Measurements from ENCODE around the gene OR13C2. TPM values are rescaled to one million over a fixed set of nuclear protein-coding genes. Genes with fewer than 3 reads are reported as not detected.
A peak's percentile ranks its signal among the peaks of the same experiment; 100 is the strongest.
"Not testable (repeated sequence)": the region's sequence is repeated elsewhere in the genome, so short reads cannot be mapped to it uniquely, and the experiment has no call there.

The OR13C2 gene
- total and polyA plus RNA-seq, 4 donors, result not detected

DNA sequence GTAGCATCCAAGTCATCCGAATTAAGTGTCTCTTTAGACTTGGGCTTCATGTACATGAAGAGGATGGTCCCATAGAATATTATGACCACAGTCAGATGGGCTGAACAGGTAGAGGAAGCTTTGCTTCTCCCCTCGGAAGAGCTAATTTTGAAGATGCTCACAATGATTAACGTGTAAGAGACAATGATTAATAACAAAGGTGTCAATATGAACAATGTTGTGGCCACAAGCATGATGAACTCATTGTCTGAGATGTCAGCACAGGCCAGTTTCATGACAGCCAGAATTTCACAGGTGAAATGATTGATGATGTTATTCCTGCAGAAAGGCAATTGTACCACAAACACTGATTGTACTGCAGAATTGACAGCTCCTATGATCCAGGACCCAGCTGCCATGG lies 626 bp downstream of the OR13C2 start:
- Histone ChIP-seq H3K4me3 (ENCODE audit: low read length in 2 of 2) (no peak overlapping the region), H3K4me1 (ENCODE audit: control insufficient read depth in 1 of 2, insufficient read depth in 2 of 2, low read length in 2 of 2) (no peaks in the 10 kb centered on the region), H3K27me3 (ENCODE audit: control insufficient read depth in 1 of 2, insufficient read depth in 2 of 2, low read length in 1 of 2) (no peaks in the 10 kb centered on the region), H3K27ac (ENCODE audit: low read depth in 1 of 2, low read length in 2 of 2) (no peak overlapping the region), H3K36me3 (ENCODE audit: control insufficient read depth in 1 of 2, insufficient read depth in 2 of 2, low read length in 1 of 2) (no peaks in the 10 kb centered on the region), H3K9me3 (ENCODE audit: control insufficient read depth, low read length) (no peaks in the 10 kb centered on the region)
- DNase-seq, result no peak
- no peak for ATAC-seq (ENCODE audit: low FRiP score)
- intact Hi-C loops (cut with DNase I), result no loop called here
- WGBS, 2 donors, result 75 to 78% methylated on average over 3 of the region's 3 CpGs

DNA sequence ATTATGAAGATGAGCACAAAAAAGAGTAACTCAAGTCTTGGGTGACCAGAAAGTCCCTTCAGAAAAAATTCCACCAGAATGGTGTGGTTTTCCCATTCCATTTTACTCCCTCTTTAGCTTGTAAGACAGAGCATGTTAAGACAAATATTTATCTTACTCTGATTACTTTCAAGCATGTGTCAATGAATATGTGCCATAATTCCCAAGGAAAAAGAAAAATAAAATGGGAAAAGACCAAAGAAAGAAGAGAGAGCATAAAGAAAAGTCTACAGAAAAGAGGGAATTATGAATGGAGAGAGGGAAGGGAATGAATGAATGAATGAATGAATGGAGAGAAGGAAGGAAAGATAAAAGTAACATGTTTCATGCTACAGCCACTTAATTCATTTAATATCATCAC lies 6.1 kb downstream of the OR13C2 start, which contains the start of gene OR13C5:
OR13C5 (minus strand) TSS at position 101 of the 400 bp plus-strand sequence; CDS start at position 101, 0 bp downstream.
- H3K27ac ChIP-seq (ENCODE audit: low read depth in 1 of 2, low read length in 2 of 2); intact Hi-C loops (cut with DNase I); H3K4me3 ChIP-seq (ENCODE audit: low read length in 2 of 2); ATAC-seq (ENCODE audit: low FRiP score); H3K27me3 ChIP-seq (ENCODE audit: control insufficient read depth in 1 of 2, insufficient read depth in 2 of 2, low read length in 1 of 2); H3K9me3 ChIP-seq (ENCODE audit: control insufficient read depth, low read length); H3K4me1 ChIP-seq (ENCODE audit: control insufficient read depth in 1 of 2, insufficient read depth in 2 of 2, low read length in 2 of 2); H3K36me3 ChIP-seq (ENCODE audit: control insufficient read depth in 1 of 2, insufficient read depth in 2 of 2, low read length in 1 of 2); DNase-seq: not testable (repeated sequence)

DNA sequence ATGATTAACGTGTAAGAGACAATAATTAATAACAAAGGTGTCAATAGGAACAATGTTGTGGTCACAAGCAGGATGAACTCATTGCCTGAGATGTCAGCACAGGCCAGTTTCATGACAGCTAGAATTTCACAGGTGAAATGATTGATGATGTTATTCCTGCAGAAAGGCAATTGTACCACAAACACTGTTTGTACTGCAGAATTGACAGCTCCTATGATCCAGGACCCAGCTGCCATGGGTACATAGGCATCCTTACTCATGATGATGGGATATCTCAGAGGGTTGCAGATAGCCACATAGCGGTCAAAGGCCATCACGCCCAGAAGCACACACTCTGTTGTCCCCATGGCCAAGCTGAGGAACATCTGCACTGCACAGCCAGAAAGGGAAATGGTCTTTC lies 6.7 kb downstream of the OR13C2 start:
- 44 to 71% methylated on average over 1 to 3 of the region's 3 CpGs for WGBS, 2 donors
- intact Hi-C loops (cut with DNase I), result not testable (repeated sequence)

DNA sequence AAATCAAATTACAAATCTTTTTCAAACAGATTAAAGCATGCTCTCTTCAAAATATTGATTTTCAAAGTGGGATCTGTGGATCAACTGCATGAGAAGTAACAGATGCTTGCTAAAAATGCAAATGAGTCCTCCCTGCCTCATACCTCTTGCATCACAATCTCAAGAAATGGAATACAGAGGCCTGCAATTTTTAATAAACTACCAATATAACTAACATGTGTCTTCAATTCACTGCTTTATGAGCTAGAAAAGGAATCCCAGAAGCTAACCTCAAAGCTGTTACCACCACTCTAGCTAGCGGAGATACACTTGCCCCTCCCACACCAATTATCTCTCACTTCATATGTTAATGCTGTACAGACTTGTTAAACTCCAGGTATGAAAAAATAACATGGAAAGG lies 15.8 kb downstream of the OR13C2 start:
- no peaks in the 10 kb centered on the region for H3K4me1 ChIP-seq (ENCODE audit: control insufficient read depth in 1 of 2, insufficient read depth in 2 of 2, low read length in 2 of 2)
- ATAC-seq (ENCODE audit: low FRiP score) (no peak), DNase-seq (no peak)
- no peaks in the 10 kb centered on the region for H3K36me3 ChIP-seq (ENCODE audit: control insufficient read depth in 1 of 2, insufficient read depth in 2 of 2, low read length in 1 of 2)
- intact Hi-C loops (cut with DNase I), result no loop called here
- H3K4me3 ChIP-seq (ENCODE audit: low read length in 2 of 2), result no peak overlapping the region
- no peaks in the 10 kb centered on the region for H3K9me3 ChIP-seq (ENCODE audit: control insufficient read depth, low read length)
- 48 to 75% methylated on average over 1 of the region's 1 CpG for WGBS, 2 donors
- no peaks in the 10 kb centered on the region for H3K27me3 ChIP-seq (ENCODE audit: control insufficient read depth in 1 of 2, insufficient read depth in 2 of 2, low read length in 1 of 2)
- H3K27ac ChIP-seq (ENCODE audit: low read depth in 1 of 2, low read length in 2 of 2), result no peak overlapping the region

More for the DNA sequence above, 6.7 kb downstream of the OR13C2 start:
- not testable (repeated sequence) for H3K4me3 ChIP-seq (ENCODE audit: low read length in 2 of 2); H3K27ac ChIP-seq (ENCODE audit: low read depth in 1 of 2, low read length in 2 of 2); H3K9me3 ChIP-seq (ENCODE audit: control insufficient read depth, low read length); ATAC-seq (ENCODE audit: low FRiP score); H3K36me3 ChIP-seq (ENCODE audit: control insufficient read depth in 1 of 2, insufficient read depth in 2 of 2, low read length in 1 of 2); H3K4me1 ChIP-seq (ENCODE audit: control insufficient read depth in 1 of 2, insufficient read depth in 2 of 2, low read length in 2 of 2); DNase-seq; H3K27me3 ChIP-seq (ENCODE audit: control insufficient read depth in 1 of 2, insufficient read depth in 2 of 2, low read length in 1 of 2)

DNA sequence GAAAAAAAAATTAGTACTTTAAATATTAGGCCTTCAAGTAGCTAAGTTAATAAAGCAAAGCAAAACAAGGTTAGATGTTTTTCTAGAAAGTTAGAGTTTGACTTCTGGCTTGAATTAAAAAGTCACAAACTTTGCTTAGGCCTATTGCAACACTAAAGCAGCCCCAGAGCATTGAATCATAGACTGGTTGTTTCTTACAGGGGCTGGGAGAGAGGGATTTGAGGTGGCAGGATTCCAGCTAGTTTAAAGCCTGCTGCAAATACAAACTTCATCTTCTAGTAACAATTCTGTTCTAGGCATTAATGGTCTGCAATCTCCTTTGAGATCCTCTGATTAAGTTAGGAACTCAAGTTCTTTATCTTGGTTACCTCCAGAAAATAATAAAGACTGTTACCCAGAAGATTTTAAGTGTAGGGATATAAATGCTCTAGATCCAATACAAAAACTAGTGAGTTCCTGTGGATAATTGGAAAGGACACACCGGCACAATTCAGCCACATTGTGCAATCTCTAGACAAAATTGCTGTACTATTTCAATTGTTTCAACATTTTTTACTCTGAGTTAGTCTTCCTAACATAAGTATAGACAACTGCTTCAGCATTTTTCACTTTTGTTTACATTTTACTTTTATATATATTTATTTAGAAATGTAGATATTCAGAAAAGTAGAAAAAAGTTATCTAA lies 18.8 kb downstream of the OR13C2 start:
- H3K4me3 ChIP-seq (ENCODE audit: low read length in 2 of 2), result no peak overlapping the region
- no peak overlapping the region for H3K27ac ChIP-seq (ENCODE audit: low read depth in 1 of 2, low read length in 2 of 2)
- H3K4me1 ChIP-seq (ENCODE audit: control insufficient read depth in 1 of 2, insufficient read depth in 2 of 2, low read length in 2 of 2), result no peaks in the 10 kb centered on the region
- 52 to 85% methylated on average over 1 of the region's 1 CpG for WGBS, 2 donors
- DNase-seq, result no peak
- peak; percentile 77 for ATAC-seq (ENCODE audit: low FRiP score)
- no peaks in the 10 kb centered on the region for H3K27me3 ChIP-seq (ENCODE audit: control insufficient read depth in 1 of 2, insufficient read depth in 2 of 2, low read length in 1 of 2)
- no peaks in the 10 kb centered on the region for H3K36me3 ChIP-seq (ENCODE audit: control insufficient read depth in 1 of 2, insufficient read depth in 2 of 2, low read length in 1 of 2)
- no peaks in the 10 kb centered on the region for H3K9me3 ChIP-seq (ENCODE audit: control insufficient read depth, low read length)
- intact Hi-C loops (cut with DNase I), result no loop called here

DNA sequence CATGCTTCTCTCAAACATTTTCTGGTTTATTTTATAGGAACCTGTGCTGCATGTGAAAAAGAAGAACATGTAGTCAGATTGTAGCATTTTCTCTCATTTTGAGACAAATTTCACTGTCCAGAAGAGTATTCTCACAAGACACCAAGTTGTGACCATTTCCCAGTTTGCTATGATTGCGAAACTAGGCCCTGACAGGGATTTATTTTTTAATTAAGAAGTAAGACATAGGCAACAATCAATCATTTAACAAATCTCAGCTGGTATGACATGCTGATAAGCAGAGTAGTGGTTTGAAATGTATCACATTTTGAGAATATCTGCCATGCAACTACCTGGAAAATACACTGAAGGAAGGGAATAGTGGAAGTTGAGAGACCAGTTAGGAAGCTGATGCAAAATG lies 24.9 kb downstream of the OR13C2 start:
- ATAC-seq (ENCODE audit: low FRiP score), result no peak
- H3K27me3 ChIP-seq (ENCODE audit: control insufficient read depth in 1 of 2, insufficient read depth in 2 of 2, low read length in 1 of 2), result no peaks in the 10 kb centered on the region
- 84 to 90% methylated on average over 1 of the region's 1 CpG for WGBS, 2 donors
- no peaks in the 10 kb centered on the region for H3K4me1 ChIP-seq (ENCODE audit: control insufficient read depth in 1 of 2, insufficient read depth in 2 of 2, low read length in 2 of 2)
- H3K9me3 ChIP-seq (ENCODE audit: control insufficient read depth, low read length), result no peaks in the 10 kb centered on the region
- no peaks in the 10 kb centered on the region for H3K36me3 ChIP-seq (ENCODE audit: control insufficient read depth in 1 of 2, insufficient read depth in 2 of 2, low read length in 1 of 2)
- DNase-seq, result no peak
- no peak overlapping the region for H3K27ac ChIP-seq (ENCODE audit: low read depth in 1 of 2, low read length in 2 of 2)
- no peak overlapping the region for H3K4me3 ChIP-seq (ENCODE audit: low read length in 2 of 2)
- intact Hi-C loops (cut with DNase I), result no loop called here

DNA sequence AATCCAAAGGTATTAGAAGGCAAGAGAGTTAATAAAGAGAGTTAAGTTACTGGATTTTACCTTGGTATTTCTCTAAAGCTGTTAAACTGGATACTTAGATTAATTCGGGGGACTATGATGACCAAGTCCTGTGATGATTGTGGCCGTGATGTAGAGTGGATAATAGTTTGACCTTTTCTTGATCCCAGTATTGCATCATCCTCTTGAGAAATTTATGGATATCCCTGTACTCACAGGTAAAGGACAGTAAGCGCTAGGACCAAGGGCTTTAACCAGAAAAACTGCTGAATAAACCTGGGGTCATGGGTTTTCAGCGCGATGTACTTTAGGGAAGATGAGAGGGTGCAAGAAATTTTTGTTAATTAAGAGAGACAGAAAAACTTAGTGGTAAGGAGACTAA lies 28.2 kb downstream of the OR13C2 start:
- Histone ChIP-seq H3K9me3 (ENCODE audit: control insufficient read depth, low read length) (no peaks in the 10 kb centered on the region), H3K36me3 (ENCODE audit: control insufficient read depth in 1 of 2, insufficient read depth in 2 of 2, low read length in 1 of 2) (no peaks in the 10 kb centered on the region), H3K4me1 (ENCODE audit: control insufficient read depth in 1 of 2, insufficient read depth in 2 of 2, low read length in 2 of 2) (no peaks in the 10 kb centered on the region), H3K27me3 (ENCODE audit: control insufficient read depth in 1 of 2, insufficient read depth in 2 of 2, low read length in 1 of 2) (no peaks in the 10 kb centered on the region), H3K4me3 (ENCODE audit: low read length in 2 of 2) (no peak overlapping the region), H3K27ac (ENCODE audit: low read depth in 1 of 2, low read length in 2 of 2) (no peak overlapping the region)
- ATAC-seq (ENCODE audit: low FRiP score) (no peak), DNase-seq (no peak)
- intact Hi-C loops (cut with DNase I), result no loop called here
- 85 to 86% methylated on average over 5 of the region's 5 CpGs for WGBS, 2 donors

DNA sequence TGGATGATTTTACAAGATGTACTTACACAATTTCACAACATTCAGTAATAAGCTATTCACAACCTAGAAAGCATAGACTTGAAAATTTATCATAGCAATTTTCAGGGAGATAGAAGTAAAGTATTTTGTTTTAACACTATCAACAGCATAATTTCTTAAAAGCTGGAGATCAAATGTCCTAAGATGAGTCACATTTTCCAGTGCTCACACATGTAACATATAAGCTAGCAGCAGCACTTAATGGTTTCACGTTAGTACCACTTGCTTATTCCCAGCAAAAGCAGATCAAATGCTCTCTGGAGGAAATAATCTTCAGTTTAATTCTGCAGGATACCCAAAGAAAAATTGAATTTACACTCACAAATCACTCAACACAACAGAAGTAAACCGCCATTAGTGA lies 30.0 kb downstream of the OR13C2 start:
- no peak for ATAC-seq (ENCODE audit: low FRiP score)

DNA sequence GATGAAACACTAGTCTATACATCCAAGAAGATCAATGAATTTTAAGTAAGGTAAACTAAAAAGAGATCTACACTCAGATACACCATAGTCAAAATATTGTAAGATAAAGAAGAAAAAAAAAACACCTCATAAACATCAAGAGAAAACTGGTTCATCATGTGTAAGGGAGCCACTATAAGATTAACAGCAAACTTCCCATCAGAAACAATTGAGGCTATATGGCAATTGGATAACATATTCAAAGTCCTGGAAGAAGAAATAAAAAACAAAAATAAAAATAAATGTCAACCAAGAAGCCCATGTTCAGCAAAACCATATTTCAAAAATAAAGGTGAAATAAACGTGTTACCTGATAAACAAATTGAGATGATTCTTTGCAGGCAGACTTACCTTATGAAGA lies 32.8 kb downstream of the OR13C2 start:
- H3K27ac ChIP-seq (ENCODE audit: low read depth in 1 of 2, low read length in 2 of 2), result no peak overlapping the region
- H3K9me3 ChIP-seq (ENCODE audit: control insufficient read depth, low read length), result no peaks in the 10 kb centered on the region
- intact Hi-C loops (cut with DNase I), result no loop called here
- DNase-seq (no peak), ATAC-seq (ENCODE audit: low FRiP score) (no peak)
- H3K36me3 ChIP-seq (ENCODE audit: control insufficient read depth in 1 of 2, insufficient read depth in 2 of 2, low read length in 1 of 2), result no peaks in the 10 kb centered on the region
- H3K27me3 ChIP-seq (ENCODE audit: control insufficient read depth in 1 of 2, insufficient read depth in 2 of 2, low read length in 1 of 2), result no peaks in the 10 kb centered on the region
- H3K4me1 ChIP-seq (ENCODE audit: control insufficient read depth in 1 of 2, insufficient read depth in 2 of 2, low read length in 2 of 2), result no peaks in the 10 kb centered on the region
- H3K4me3 ChIP-seq (ENCODE audit: low read length in 2 of 2), result no peak overlapping the region
- WGBS, 2 donors, result 46 to 64% methylated on average over 1 of the region's 1 CpG

More for the DNA sequence above, 30.0 kb downstream of the OR13C2 start:
- H3K4me3 ChIP-seq (ENCODE audit: low read length in 2 of 2), result no peak overlapping the region
- intact Hi-C loops (cut with DNase I), result no loop called here
- H3K27me3 ChIP-seq (ENCODE audit: control insufficient read depth in 1 of 2, insufficient read depth in 2 of 2, low read length in 1 of 2), result no peaks in the 10 kb centered on the region
- no peaks in the 10 kb centered on the region for H3K4me1 ChIP-seq (ENCODE audit: control insufficient read depth in 1 of 2, insufficient read depth in 2 of 2, low read length in 2 of 2)
- H3K36me3 ChIP-seq (ENCODE audit: control insufficient read depth in 1 of 2, insufficient read depth in 2 of 2, low read length in 1 of 2), result no peaks in the 10 kb centered on the region
- no peaks in the 10 kb centered on the region for H3K9me3 ChIP-seq (ENCODE audit: control insufficient read depth, low read length)
- no peak overlapping the region for H3K27ac ChIP-seq (ENCODE audit: low read depth in 1 of 2, low read length in 2 of 2)
- DNase-seq, result no peak
- 62 to 66% methylated on average over 2 of the region's 2 CpGs for WGBS, 2 donors
